HG03103 (cell line): Measurements from ENCODE around the gene LYZL4.
A peak's percentile ranks its signal among the peaks of the same experiment; 100 is the strongest.

Source experiments
- ATAC-seq: cut with Tn5 transposase; IDR thresholded peaks from one replicate; pipeline ENCODE4 v1.9.1; 2021; ENCODE audit warnings: low read depth; ENCODE audit not compliant: unreplicated experiment

LYZL4 gene

GRCh38 chr3:42410370-42411131, at the start of gene LYZL4:
Gene LYZL4 (minus strand): TSS chr3:42410610. CDS start chr3:42407251, 3,359 bp downstream.
- ATAC-seq, result no peak

- ATAC-seq, result no peak
Observed at GRCh38 chr3:42459151-42459550, 48.7 kb upstream of the LYZL4 start.

GRCh38 chr3:42456211-42456610, 45.8 kb upstream of the LYZL4 start:
- no peak for ATAC-seq

GRCh38 chr3:42451546-42452230, 41.3 kb upstream of the LYZL4 start:
- ATAC-seq, result no peak

- ATAC-seq, result no peak
Observed at GRCh38 chr3:42451116-42451515, 40.7 kb upstream of the LYZL4 start.

- ATAC-seq, result no peak
Observed at GRCh38 chr3:42450567-42450966, 40.2 kb upstream of the LYZL4 start.

- no peak for ATAC-seq
Observed at GRCh38 chr3:42447481-42447880, 37.1 kb upstream of the LYZL4 start.

- no peak for ATAC-seq
Observed at GRCh38 chr3:42446111-42447050, 36.0 kb upstream of the LYZL4 start.

- ATAC-seq, result peak; percentile 88
Observed at GRCh38 chr3:42443819-42444436, 33.5 kb upstream of the LYZL4 start.

GRCh38 chr3:42443292-42443691, 32.9 kb upstream of the LYZL4 start:
- no peak for ATAC-seq

GRCh38 chr3:42442640-42443039, 32.2 kb upstream of the LYZL4 start:
- ATAC-seq, result no peak

- ATAC-seq, result no peak
Observed at GRCh38 chr3:42441791-42442190, 31.4 kb upstream of the LYZL4 start.

- ATAC-seq, result no peak
Observed at GRCh38 chr3:42440924-42441323, 30.5 kb upstream of the LYZL4 start.

GRCh38 chr3:42439261-42440115, 29.1 kb upstream of the LYZL4 start:
- no peak for ATAC-seq

- ATAC-seq, result no peak
Observed at GRCh38 chr3:42438758-42439157, 28.3 kb upstream of the LYZL4 start.

- ATAC-seq, result no peak
Observed at GRCh38 chr3:42438193-42438592, 27.8 kb upstream of the LYZL4 start.

GRCh38 chr3:42434777-42435380, 24.5 kb upstream of the LYZL4 start:
- no peak for ATAC-seq

- no peak for ATAC-seq
Observed at GRCh38 chr3:42432485-42432884, 22.1 kb upstream of the LYZL4 start.
